Measurements from ENCODE around the gene TOR2A.
A peak's percentile ranks its signal among the peaks of the same experiment; 100 is the strongest.

The TOR2A gene

GRCh38 chr9:127742435-127743088, 7.5 kb upstream of the TOR2A start:
- DNase-seq, result no peak

DNA sequence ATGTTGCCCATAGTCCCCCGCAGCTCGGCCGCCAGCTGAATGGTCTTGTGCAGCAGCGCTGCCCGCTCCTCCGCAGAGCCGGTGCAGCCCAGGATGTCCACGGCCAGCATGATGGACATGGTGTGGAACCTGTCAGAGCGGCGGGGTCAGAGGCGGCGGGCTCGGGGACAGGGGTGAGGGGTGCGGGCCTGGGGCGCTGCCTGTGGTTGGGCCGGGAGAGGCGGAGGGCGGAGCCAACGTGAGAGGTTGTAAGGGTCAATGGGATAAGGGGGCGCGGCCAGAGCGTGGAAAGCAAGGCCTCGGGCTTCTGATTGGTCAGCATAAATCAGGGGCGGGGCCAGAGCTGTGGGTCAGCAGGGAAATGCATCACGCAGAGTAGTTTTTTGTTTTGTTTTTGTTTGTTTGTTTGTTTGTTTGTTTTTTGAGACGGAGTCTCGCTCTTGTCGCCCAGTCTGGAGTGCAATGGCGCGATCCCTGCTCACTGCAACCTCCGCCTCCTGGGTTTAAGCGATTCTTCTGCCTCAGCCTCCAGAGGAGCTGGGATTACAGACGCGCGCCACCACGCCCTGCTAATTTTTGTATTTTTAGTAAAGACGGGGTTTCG, 6.8 kb upstream of the TOR2A start:
- peak; percentile 52 to 67 for DNase-seq

DNA sequence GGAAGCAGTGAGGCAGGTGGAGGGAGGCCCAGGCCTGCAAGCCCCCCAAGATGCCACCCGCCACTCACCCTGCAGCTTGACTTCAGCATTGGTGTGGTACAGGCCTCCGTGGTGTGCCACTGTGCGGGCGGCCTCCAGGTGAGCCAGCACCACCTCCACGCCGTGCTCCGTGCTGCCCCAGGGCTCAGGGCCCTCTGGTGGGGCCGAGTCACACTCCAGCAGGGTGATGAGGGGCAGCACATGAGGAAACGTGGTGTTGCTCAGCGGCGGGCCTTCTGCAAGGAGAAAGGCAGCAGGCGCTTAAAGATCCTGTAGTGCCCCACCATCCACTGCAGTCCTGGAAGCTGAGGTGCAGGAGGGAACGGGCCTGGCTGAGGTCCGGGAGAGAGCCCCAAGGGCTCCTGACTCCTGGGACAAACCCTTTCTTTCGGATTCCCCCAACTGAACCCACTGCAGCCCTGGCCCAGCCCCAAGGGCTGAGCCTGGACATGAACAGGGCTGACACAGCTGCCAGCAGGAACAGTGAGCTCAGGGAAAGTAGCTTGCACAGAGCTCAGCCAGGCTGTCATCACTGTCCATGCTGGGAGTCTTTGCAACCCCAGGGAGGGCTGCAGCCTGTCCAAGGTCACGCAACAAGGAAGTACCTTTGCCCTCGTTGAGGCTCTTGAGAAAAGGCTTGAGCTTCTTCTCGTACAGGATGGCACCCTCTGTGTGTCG, 4.7 kb upstream of the TOR2A start:
- no peak for DNase-seq

DNA sequence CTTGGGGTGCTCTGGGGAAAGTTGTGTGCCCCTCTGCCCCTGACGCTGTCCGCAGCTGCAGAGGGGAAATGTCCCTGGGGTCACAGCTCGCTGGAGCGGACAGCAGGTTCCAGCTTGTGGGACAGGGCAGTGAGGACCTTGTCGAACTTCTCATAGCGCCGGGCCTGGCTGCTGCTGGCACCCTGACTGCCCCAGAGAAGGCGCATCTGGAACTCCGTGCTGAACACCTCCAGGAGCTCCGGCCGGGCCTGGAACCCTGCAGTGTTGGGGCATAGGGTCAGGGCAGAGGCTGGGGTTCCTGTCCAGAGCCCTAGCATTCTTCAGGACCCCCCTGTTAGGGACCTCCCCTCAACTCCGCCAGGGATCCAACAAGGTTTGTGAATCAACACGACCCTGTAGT, 3.6 kb upstream of the TOR2A start:
- DNase-seq, result no peak

DNA sequence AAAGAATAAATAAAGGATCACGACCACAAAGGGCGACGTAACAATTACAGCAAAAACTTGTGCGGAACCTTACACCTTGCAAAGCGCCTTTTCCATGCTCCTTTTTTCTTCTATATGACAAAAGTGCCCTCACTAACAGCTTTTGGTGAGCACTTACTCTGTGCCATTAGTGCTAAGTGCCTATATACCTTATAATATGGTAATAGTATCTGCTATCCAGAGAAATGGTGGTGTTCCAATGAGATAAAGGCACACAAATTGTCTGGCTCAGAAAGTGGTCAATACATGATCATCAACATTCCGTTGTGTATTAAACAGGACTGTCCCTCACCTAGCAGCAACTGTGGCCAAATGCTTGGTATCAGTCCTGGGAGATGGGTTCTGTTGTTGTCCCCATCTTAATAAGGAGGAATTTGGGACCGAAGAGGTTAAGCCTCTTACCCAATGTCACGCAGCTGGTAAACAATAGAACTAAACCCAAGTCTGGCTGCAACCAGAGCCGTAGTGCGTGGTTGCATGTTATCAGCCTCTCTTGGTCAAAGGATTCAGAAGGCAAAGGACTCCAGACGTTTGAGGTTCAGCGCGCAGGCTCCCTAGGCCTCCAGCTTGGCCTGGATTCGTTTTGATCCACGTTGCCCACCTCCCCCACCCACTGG, 564 bp upstream of the TOR2A start:
- DNase-seq, result no peak

- no peak for DNase-seq
Observed at GRCh38 chr9:127734247-127734746, 797 bp downstream of the TOR2A start.

DNA sequence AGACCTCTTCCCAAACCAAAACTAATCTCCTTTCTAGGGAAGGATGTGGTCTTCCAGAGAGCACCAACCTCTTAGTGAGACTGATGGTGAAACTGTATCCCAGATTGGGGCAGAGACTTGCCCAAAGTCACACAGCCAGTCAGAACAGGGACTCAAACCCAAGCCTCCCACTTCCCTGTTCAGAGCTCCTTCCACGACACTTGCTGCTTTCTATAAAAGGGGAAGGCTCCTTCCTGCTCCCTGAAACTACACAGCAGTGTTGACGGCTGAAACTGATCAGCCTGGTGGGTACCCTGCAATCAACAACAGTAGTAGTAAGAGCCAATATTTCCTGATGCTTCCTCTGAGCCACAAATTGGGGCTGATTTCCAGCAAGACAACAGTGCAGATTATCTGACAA, 1.5 kb downstream of the TOR2A start:
- no peak for DNase-seq

DNA sequence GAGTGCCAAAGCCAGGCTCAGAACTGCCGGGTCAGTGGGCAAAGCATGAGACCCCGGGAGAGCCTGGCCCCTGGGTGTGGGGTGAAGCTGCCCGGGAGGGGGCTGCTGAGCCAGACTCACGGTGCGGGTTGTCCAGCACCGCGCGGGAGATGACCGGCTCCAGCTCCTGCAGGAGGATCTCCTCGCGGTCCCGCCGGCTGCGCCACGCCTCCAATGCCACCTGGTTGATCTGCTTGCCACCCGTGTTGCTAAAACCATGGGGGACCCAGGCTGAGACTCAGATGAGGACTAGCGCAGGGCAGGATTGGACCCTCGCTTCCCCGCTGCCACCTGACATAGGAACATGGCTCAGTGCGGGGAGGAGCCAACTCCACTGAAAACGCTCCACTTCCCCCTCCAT, 2.6 kb downstream of the TOR2A start:
- DNase-seq, result no peak

GRCh38 chr9:127731938-127732337, 3.2 kb downstream of the TOR2A start:
- DNase-seq, result no peak

DNA sequence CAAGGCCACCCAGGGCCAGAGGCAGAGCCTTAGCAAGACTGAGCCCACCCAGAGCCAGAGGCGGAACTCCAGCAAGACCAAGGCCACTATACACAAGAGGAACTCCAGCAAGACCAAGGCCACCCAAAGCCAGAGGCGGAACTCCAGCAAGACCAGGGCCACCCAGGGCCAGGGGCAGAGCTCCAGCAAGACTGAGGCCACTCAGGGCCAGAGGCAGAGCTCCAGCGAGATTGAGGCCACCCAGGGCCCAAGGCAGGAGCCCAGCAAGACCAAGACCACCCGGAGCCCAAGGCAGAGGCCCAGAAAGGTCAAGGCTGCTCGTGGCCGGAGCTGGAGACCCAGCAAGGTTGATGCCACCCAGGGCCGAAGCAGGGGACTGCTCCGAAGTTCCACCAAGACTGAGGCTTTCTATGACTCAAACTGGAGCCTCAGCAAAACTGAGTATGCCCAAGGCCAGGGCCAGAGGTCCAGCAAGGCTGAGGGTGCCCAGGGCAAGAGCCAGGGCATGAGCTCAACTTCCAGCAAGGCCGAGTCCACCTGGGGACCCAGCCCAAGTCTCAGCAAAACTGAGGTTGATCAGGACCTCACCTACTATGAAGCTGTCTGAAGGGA, 4.2 kb downstream of the TOR2A start:
- no peak for DNase-seq

GRCh38 chr9:127730262-127730661, 4.8 kb downstream of the TOR2A start:
- no peak for DNase-seq

GRCh38 chr9:127729522-127730256, 5.4 kb downstream of the TOR2A start:
- DNase-seq, result no peak

DNA sequence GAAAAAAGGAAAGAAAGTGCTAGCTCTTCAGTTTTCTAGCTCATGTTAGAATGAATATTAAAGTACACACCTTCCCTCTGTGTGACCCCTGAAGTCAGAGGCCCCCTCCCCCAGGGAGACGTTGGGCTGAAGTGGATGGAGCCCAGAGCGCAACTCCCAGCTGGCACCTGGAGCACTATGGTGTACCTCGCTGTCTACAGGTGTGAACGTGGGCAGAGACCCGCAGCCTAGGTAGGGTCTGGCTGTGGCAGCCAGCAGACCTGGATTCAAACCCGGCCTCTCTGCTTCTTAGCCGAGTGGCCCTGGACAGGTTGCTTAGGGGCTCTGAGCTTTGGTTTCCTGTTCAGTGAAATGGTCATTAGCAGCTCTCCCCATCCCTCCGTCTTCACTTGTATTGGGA, 6.3 kb downstream of the TOR2A start:
- no peak for DNase-seq

GRCh38 chr9:127726871-127727270, 8.2 kb downstream of the TOR2A start:
- no peak for DNase-seq

- DNase-seq, result no peak
Observed at GRCh38 chr9:127724012-127724411, 11.1 kb downstream of the TOR2A start.

GRCh38 chr9:127723444-127723843, 11.7 kb downstream of the TOR2A start:
- DNase-seq, result no peak

DNA sequence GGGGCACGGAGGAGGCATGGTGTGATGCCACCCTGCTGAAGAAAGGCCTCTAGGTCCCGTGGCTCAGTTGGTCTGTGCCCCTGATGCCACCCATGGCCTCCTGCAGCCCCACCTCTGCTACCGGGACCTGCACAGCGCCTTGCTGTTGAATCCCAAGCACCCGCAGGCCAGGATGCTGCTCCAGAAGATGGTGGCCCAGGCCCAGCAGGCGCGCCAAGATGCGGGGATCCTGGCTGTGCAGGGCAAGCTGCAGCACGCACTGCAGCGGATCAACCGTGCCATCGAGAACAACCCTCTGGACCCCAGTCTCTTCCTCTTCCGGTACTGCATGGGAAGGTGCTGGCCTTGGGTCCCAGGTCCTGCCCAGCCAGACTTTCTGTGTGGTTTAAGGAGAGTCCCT, 12.1 kb downstream of the TOR2A start:
- no peak for DNase-seq

- DNase-seq, result no peak
Observed at GRCh38 chr9:127722055-127722745, 12.9 kb downstream of the TOR2A start.

DNA sequence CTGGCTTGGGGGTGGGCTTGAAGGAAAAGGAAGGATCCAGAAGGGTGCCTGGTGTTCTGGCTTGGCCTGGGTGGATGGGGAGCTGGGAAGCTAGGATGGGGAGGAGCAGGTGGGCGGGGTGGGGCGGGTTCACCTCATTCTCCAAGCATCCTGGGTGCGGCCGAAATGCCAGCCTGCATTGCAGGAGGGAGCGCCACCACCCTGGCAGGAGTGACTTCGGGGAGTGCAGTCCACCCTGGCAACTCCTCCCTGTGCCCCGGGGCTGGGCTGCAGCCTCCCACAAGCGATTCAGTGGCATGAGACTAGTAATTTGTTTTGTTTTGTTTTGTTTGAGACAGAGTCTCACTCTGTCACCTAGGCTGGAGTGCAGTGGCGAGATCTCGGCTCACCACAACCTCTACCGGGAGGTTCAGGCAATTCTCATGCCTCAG, 13.7 kb downstream of the TOR2A start:
- DNase-seq, result no peak

DNA sequence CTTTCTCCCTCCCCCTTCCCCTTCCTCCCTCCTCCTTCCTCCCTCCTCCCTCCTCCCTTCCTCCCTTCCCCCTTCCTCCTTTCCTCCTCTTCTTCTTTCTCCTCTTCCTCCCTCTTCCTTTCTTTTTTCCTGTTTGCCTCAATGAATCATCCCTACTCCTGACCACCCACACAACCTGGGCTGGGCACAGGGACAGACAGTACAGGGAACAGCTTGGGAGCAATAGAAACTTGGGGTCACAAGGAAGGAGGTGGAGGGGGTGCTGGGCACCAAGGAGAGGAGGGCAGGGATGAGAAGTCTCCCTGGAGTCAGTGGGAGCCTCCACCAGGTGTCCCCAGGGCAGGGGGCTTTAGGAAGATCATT, 14.2 kb downstream of the TOR2A start:
- no peak for DNase-seq

DNA sequence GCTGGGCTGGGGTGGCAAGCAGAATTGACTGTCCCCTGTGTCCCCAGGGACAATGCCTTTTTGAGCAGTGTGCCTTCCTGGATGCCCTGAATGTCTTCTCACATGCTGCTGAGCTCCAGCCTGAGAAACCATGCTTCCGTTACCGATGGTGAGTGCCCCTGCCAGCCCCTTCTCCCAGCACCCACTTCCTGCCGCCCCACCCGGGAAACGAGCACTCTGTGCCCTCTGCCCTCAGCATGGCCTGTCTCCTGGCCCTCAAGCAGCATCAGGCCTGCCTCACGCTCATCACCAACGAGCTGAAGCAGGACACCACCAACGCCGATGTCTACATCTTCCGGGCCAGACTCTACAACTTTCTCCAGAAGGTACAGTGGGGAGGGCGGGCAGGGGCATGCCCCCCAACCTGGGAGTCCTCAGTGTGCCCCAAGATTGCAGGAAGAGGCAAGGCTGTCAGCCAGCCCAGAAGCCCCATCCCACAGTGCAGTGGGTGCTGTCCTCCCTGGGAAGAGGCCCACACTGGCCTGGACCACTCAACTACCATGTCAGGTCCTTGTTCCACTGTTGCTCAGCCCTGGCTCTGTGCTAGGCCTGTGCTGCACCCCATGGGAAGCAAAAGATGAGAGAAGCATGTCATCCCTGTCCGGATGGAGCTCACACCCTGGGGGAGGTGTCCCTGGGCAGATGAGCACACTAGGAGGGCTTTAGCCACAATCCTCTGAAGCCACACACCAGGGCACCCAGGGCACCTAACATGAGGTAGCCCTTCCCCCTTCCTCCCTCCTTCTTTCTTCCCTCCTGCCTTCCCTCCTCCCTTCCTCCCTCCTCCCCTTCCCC, 14.8 kb downstream of the TOR2A start:
- DNase-seq, result no peak

All from hippocampal formation (tissue), 2 donors.